ENCODE results near the gene ZBTB32.

ZBTB32 gene

GRCh38 chr19:35751839-35752745 is 47.7 kb downstream of the ZBTB32 start:
- no peak for DNase-seq (ENCODE audit: low read depth in 3 of 3, low spot score in 1 of 3)

DNA sequence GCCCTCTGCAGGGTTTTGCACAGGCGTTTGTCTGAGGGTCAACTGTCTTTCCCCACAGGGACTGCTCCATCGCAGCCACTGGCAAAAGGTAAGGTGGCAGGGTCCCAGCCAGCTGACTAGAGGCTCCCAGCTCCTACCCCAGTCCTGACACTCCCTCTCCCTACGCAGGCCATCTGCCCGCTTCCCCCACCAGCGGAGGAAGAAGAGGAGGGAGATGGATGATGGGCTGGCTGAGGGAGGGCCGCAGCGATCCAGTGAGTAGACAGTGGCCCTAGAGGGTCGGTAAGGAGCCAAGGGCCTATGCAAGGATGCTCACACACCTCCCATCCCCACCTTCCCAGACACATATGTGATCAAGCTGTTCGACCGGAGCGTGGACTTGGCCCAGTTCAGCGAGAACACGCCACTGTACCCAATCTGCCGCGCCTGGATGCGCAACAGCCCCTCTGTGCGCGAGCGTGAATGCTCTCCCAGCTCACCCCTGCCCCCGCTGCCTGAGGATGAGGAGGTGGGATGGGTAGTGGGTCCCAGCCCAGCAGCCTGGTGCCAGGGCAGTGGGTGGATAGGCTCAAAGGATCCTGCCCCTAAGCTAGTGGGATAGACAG is 48.5 kb downstream of the ZBTB32 start:
- DNase-seq (ENCODE audit: low read depth in 3 of 3, low spot score in 1 of 3): no peak

GRCh38 chr19:35753634-35754369 is 49.4 kb downstream of the ZBTB32 start:
- DNase-seq (ENCODE audit: low read depth in 3 of 3, low spot score in 1 of 3): no peak

DNA sequence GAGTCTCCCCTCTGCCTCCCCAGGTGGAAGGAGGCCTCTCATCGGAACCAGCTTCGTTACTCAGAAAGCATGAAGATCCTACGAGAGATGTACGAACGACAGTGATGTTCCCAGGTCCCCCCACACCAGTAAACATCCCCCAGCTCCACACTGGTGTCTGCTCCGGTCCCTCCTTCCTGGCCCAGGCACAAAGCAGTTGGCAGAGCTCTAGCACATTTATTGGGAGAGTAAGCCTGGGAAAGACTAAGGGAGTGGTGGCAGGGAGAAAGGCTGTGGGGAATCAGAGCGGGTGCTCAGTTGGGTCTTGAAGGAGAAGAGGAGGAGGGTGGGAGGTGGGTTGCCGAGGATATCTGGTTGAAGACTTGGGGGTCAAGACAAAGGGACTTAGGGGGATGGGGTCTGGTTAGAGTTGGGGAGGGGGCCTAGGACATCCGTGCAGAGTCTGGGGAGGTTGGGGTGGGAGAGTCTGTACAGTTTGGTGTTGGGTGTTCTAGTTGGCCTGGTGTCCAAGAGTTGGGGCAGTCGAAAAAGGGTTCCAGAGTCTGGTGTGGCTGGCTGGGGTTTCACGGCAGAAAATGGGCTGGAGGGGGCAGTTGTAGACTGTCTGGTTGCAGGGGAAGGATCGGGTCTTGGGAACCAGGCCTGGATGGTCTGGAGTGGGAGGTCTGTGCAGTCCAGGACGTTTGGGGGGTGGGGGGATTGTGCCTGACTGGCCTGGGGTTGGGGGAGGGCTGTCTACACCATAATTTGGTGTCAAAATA is 50.2 kb downstream of the ZBTB32 start:
- no peak for DNase-seq (ENCODE audit: low read depth in 3 of 3, low spot score in 1 of 3)

DNA sequence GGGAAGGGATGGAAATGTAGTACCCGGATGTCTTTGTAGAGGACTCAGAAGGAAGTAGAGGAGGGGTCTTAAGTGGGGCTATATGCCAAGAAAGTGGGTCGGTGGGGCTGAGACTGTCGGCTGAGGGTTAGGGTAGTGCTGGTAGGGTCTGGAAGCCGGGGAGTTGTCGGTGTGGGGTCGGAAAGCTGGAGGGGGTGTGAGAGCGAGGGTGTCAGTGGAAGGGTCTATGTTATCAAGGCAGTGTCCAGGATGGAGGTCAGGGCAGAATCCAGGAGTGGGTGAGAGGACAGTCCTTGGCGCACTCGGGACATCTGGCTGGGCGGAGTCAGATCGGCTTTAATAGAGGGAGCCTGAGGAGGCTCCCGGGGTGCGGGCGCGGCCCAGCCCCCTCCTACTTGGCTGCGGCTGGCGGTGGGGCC is 50.8 kb downstream of the ZBTB32 start:
- no peak for DNase-seq (ENCODE audit: low read depth in 3 of 3, low spot score in 1 of 3)

GRCh38 chr19:35755550-35756376 is 51.4 kb downstream of the ZBTB32 start:
- peak in 1 of 3 donors; percentile 38 for DNase-seq (ENCODE audit: low read depth in 3 of 3, low spot score in 1 of 3)

- DNase-seq (ENCODE audit: low read depth in 3 of 3, low spot score in 1 of 3): no peak
Measured at GRCh38 chr19:35756377-35757230, 52.2 kb downstream of the ZBTB32 start, which contains the start of gene HSPB6. HSPB6 (minus strand) TSS chr19:35757029; CDS start chr19:35757008, 21 bp downstream.

GRCh38 chr19:35757231-35757748 is 52.9 kb downstream of the ZBTB32 start:
- DNase-seq (ENCODE audit: low read depth in 3 of 3, low spot score in 1 of 3): no peak

DNA sequence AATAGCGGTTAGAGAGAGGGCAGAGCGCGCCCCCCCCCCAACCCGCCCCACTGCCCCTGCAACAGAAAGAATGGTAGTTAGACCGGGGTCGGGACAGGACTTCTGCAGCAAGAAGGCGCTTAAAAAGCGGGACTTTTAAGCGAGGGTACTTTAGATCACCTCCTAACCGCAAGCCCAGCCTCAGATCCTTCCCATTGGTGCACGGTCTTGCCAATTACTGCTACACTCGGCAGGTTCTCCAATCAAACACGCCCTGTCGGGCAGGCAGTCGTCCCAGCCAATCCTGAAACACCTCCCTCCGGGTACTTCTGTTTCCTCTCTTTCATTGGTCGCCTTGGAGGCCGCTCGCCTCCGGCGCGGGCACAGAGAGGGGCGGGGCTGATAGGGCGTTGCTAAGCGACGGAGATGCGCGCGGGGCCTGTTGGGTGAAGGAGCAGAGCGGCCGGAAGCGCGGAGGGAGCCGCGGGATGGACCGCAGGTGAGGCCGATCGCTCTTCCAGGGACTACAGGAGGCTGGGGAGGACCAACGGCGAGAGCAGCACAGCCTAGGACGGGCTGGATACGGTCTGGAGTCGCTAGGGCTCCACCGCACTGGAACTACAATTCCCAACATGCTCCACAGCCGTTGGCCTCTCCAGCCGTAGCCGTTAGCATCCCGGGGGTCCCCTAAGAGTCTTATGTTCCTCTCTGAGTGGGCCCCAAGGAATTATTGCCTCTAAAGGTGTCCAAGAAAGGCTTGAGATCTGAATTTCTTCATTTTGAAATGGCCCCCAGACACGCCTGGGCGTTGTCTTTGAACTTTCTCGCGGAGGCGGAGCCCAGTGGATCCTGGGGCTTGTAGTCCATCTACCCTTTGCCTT is 53.6 kb downstream of the ZBTB32 start, which contains the start of gene PROSER3:
PROSER3 (plus strand) TSS at position 428 of the 860 bp plus-strand sequence; CDS start at position 468, 40 bp downstream.
- peak; percentile 94 to 96 (median 96) for DNase-seq (ENCODE audit: low read depth in 3 of 3, low spot score in 1 of 3)

GRCh38 chr19:35759697-35760096 is 55.3 kb downstream of the ZBTB32 start:
- DNase-seq (ENCODE audit: low read depth in 3 of 3, low spot score in 1 of 3): no peak

- DNase-seq (ENCODE audit: low read depth in 3 of 3, low spot score in 1 of 3): no peak
Measured at GRCh38 chr19:35760711-35761349, 56.5 kb downstream of the ZBTB32 start.

- no peak for DNase-seq (ENCODE audit: low read depth in 3 of 3, low spot score in 1 of 3)
Measured at GRCh38 chr19:35764432-35765315, 60.3 kb downstream of the ZBTB32 start.

Measured in stimulated activated CD4-positive, alpha-beta T cell treated with anti-CD3 and anti-CD28 coated beads, TNF-alpha, amount 100 ng/mL, for 1 hour (primary cell).